ENCODE measurements around the gene CRB3. TPM values are rescaled to one million over a fixed set of nuclear protein-coding genes. Genes with fewer than 3 reads are reported as not detected.

The CRB3 gene
- total and polyA plus RNA-seq, 9 of the 15 experiments (the other 6 are each of a cell fraction or from before 2014, with no cell fraction given) = 0.49 TPM; not detected in 8

DNA sequence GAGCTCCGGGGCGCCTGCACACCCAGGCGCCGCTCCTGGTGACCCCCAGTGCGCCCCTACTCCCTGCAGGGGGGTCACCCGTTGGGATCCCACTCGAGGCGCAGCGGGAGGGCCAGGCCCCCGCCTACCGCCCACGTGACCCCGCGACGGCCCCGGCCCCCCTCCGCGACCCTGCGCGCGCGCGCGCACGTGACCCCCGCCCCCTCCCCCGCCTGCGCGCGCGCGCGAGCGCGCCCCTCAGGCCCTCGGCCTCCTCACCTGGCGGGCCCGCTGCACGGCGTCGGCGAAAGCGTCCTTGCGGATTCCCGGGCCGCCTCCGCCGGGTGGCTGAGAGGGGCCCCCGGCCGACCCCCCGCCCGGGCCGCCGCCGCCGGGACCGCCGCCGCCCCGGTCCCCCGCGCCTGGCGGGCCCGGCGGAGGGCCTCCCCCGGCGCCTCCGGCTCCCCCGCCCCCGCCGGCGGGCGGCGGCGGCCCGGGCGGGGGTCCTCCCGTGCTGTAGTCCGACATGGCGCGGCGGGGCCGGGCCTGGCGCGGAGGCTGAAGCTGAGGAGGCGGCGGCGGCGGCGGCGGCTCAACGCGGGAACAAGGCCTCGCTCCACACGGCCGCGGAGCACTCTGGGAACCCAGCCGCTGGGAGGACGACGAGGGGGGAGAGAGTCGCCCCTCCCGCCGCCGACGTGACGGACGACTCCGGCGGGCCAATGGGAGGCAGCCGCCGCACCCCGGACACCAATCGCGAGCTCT, 39.7 kb upstream of the CRB3 start, which contains the start of gene KHSRP (continued):
- TF ChIP-seq ZBTB7A (IDR thresholded peaks at IDR 0.05; ENCODE audit: borderline replicate concordance, control insufficient read depth, low read depth, low read length) (peak; percentile 78), CREB1 (IDR thresholded peaks at IDR 0.05) (peak; percentile 83), CREB1 (CRISPR knock-in tag; IDR thresholded peaks at IDR 0.05) (peak; percentile 77), ZC3H4 (CRISPR knock-in tag; IDR thresholded peaks at IDR 0.05; ENCODE audit: borderline replicate concordance) (no peak), U2AF1 (optimal IDR thresholded peaks at IDR 0.05; ENCODE audit: low read depth, low read length) (no peak), ZNF639 (CRISPR knock-in tag; conservative IDR thresholded peaks at IDR 0.05 in 1 of 2, IDR thresholded peaks at IDR 0.05 in 1 of 2) (peak in 1 of 2 experiments; percentile 57; a peak in 1 of 4 replicates), ZFX (CRISPR knock-in tag; IDR thresholded peaks at IDR 0.05) (peak; percentile 55; the same call in 1 of the 2 replicates), PHB (CRISPR knock-in tag; IDR thresholded peaks at IDR 0.05) (no peak), E2F4 (CRISPR knock-in tag; IDR thresholded peaks at IDR 0.05; ENCODE audit: low read depth) (no peak), ARHGAP35 (IDR thresholded peaks at IDR 0.05; ENCODE audit: partially characterized antibody) (no peak), ZNF717 (CRISPR knock-in tag; IDR thresholded peaks at IDR 0.05) (no peak), ZBTB43 (CRISPR knock-in tag; IDR thresholded peaks at IDR 0.05) (no peak), WHSC1 (IDR thresholded peaks at IDR 0.05; ENCODE audit: low read length) (no peak), MCM2 (IDR thresholded peaks at IDR 0.05; ENCODE audit: low read depth) (no peak), TEAD1 (CRISPR knock-in tag; IDR thresholded peaks at IDR 0.05) (no peak), MXI1 (IDR thresholded peaks at IDR 0.05; ENCODE audit: low read depth, low read length) (0 out of 2 replicates have a peak, but pooled peaks have one; percentile 31), IRF9 (tag; IDR thresholded peaks at IDR 0.05) (no peak)

Measured in K562 (cell line).